Endometrial microvascular endothelial cells (primary cell): Measurements from ENCODE around the gene ZHX3. TPM values are rescaled to one million over a fixed set of nuclear protein-coding genes. Genes with fewer than 3 reads are reported as not detected.
"Not testable (repeated sequence)": the region's sequence is repeated elsewhere in the genome, so short reads cannot be mapped to it uniquely, and the experiment has no call there.

Experiments used
- in situ Hi-C: cut with HindIII; loops from 2 replicates; pipeline ENCODE4 v1.10.0; 2017; ENCODE audit warnings: low sequenced_read_pairs, low pct_unique_long_range_greater_than_20kb; ENCODE audit errors: inconsistent ontology term
- total RNA-seq: library from RNA; depleted of rRNA; stranded (reverse); fragments of >200 nt; gene quantifications from one replicate; pipeline ENCODE4 v1.2.3, GENCODE V29; 2015; ENCODE audit errors: inconsistent ontology term

ZHX3 gene
- total RNA-seq, 1 donor from 2014 or later: 10.2 TPM

DNA sequence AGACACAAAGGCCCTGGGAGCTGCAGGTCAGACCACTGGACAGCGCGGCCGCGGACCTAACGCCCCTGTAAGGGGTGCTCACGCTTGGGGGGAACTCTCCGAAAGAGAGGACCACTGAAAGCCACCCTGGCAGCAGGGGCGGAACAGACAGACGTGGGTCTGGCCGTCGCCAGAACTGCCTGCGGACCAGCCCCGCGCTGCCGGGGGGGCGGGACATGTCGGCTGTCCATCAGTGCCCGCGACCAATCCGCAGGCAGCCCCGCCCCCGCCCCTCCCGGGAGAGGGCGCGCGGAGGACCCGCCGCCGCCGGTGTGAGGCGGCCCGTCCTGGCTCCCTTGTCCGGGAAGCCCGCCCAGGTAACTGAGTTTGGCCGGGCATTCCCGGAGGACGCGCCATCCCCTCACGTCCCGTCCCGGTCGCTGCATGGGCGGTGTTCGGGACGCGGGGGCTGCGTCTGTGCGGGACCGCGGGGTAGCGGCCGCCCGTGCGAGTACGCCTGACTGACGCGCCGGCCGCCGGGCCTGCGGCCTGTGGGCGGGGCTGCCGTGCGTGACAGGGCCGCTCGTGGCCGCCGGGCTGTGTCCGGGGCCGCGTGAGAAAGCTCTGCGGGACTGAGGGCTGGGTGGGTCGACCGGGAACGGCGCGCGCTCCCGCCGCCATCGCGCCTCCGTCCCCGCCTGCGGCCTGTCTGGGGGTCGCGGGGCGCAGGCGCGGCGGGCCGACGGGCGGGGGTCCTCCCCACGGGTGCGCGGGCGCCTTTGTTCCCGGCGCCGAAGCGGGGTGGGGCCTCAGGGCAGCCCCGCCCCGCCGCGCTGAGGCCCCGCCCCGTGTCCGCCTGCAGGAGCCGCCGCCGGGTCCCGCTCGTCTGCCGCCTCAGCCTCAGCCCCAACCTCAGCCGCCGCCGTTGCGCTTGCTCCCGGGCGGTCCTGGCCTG, 180.6 kb downstream of the ZHX3 start, which contains the start of gene PLCG1:
PLCG1 (plus strand) TSS at position 864 of the 934 bp plus-strand sequence. CDS start 99 bp downstream, outside the sequence.
- in situ Hi-C loops: no loop called here

DNA sequence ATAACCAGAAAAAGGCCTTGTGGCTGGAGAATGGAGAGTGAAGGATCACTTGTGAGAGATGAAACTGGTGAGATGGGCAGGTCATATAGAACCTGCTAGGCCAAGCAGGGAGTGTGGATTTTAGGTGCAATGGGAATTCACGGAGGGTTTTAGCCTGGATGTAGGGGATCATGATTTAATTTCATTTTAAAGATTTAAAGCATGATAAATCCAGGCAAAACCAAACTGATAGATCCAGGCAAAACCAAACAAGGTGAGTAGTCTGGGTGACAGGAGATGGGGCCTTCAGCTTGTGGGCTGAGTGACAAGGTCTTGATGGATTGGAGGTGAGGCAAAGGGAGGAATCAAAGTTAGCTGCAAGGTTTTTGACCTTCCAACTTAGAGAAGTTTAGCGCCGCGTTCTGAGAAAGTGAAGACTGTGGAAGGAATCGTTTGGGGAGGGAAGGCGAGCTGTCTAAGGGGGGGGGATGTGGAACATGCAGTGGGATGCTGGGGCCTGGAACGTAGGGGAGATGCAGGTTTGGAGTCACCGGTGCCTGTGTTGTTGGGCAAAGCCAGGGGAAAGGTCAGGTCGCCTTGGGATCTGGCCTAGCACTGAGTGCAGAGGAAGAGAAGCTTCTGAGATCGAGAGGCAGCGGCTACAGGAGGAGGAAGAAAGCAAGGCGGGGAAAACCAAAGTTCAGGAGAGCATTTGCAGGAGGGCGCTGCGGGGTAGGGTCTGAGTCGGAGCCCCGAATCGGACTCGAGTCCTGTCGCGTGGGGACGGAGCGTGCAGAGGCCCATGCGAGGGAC, 181.4 kb downstream of the ZHX3 start:
- in situ Hi-C loops: no loop called here

DNA sequence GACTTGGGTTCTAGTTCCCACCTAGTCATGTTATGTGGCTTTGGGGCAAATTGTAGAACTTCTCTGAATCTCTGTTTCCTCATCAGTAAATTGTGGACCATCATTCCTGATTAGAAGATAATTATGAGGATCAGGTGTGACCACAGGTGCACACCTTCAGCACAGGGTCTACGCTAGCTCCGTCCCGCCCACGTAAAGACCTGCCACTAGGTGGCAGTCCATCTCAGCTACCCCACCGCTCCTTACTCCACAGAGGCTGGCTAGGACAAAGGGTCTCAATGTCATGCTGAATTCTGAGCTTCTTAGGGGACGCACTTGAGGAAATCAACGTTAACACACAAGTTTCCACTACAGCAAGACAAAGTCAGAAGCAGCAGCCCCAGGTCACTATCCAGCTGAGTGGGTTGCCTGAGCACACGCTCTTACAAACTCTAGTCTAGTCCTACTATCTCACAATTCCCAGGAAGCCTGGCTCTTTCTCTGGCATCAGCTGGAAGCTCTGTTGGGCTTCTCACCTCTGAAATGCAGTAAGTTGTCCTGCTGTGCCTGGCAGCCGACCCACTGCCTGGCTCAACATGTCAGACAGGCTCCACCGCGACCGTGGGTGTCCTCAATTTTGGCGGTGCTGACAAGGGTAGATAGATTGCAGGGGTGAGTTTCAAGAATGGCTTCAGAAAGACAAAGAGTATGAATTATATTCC, 182.2 kb downstream of the ZHX3 start:
- in situ Hi-C loops: no loop called here

DNA sequence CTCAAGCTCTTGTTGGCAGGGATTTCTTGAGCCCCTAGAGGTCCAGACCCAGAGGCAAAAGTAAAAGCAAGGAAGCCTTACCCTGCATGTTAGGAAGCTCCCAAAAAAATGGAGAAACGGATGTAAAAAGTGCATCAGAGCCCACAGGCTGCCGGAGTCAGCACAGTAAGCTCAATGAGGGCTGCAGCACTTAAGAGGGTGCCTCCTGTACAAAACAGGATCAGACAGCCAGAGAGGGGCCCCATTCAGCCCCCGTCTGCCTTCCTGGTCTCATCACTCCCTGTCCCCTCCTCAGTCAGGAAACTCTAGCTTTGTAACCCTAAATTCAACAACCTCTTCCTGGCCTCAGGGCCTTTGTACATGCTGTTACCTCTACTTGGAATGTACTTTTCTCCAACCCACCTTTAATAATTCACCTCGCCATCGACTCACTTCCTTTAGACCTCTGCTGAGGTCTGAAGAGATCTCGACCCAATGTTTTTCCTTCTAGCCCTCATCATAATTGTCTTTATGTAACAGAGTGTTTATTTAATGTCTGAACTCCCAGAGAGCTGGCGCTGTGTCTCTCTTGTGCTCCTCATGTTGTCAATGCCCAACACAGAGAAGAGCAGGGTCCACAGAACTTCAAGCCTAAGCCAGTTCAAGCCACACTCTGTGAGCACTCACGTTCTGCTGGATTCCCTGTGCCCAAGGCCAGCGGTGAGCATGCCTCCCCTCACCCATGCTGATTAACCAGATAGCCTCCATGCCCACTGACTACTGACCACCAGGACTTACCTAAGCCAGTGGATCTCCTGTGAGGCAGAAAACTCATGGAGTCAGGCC, 183.0 kb downstream of the ZHX3 start:
- in situ Hi-C loops: no loop called here

DNA sequence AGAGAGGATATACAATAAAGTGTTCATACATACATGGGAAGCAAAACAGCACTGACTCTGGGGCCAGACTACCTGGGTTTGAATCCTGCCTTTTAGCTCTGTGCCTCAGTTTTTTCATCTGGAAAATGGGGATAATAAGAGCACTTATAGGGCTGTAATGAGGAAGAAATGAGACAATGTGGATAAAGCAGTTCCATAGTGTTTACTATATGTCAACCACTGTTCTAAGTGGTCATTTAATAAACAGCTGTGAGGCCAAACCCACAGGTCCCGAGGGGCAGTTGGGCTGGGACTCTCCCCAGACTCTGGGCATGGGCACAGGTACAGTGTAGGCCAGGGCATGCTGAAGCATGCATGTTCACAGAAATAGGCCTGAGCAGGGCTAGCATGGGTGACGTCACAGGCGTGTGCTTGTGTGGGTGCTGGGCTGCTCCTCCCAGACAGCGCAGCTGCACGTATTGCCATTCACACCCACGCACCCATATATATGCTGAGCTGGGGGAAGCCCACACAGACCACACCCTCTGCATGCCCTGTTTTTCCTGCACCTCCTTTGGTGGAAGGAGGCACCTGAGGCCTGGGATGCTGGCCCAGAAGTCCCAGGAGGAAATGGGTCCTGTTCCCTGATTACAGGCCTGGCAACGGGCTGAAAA, 183.7 kb downstream of the ZHX3 start:
- in situ Hi-C loops: no loop called here

DNA sequence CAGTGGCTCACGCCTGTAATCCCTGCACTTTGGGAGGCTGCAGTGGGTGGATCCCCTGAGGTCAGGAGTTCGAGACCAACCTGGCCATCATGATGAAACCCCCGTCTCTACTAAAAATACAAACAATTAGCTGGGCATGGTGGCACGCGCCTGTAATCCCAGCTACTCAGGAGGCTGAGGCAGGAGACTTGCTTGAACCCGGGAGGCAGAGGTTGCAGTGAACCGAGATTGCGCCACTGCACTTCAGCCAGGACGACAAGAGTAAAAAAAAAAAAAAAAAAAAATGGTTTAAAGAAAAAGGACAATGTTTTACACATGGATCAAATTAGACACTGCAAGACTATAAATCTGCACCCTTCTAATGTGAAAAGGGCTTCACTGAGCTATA, 185.1 kb downstream of the ZHX3 start:
- in situ Hi-C loops: not testable (repeated sequence)

DNA sequence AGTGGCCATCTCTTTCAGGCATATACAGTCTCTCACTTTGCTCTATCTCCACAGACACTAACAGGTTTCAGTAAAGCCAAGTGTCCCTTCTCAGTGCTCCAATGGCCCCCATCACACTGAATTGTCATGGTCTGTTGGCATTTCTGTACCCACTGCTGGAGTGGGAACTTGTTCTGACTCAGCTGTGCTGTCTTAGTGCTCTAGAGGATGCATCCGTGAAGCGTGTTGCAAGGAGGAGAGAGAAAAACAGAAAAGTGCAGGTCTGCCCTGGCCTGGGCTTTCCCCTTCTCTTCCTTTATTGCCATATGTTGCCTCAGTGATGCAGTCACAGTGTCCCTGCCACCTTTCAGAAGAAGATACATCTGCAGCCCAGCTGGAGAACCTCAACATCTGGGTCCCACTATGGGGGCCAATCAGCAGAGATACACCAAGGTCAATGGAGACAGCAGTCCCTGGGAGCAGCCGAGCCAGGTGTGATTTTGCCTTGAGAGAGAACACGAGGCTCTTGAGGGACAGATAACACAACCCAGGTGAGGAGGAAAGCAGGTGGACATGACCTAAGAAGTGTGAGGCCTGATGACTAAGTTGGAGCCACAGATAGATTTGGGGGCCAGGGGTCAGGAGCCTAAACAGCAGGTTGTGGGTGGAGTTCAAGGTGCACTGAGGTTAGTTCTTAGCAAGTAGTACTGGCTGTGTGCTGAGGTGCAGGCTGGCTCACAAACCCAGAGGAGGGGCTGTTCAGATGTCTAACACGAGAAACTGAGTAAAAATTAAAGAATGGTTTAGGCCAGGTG, 185.7 kb downstream of the ZHX3 start:
- in situ Hi-C loops: no loop called here

Other genes starting within 250 kb of the ZHX3 start
- gene PLCG1, start 180.2 kb downstream of the ZHX3 start, total RNA-seq: 61.3 TPM
- gene LPIN3, start 23.1 kb upstream of the ZHX3 start, total RNA-seq: 5.3 TPM
- not detected for gene EMILIN3, start 49.1 kb upstream of the ZHX3 start, total RNA-seq